HG03442 (cell line): ENCODE results near the gene GSE1.

ENCODE experiments used
- ATAC-seq: cut with Tn5 transposase; IDR thresholded peaks from one replicate; pipeline ENCODE4 v1.9.1; 2021; ENCODE audit warnings: mild to moderate bottlenecking, moderate library complexity; ENCODE audit not compliant: unreplicated experiment

The GSE1 gene

DNA sequence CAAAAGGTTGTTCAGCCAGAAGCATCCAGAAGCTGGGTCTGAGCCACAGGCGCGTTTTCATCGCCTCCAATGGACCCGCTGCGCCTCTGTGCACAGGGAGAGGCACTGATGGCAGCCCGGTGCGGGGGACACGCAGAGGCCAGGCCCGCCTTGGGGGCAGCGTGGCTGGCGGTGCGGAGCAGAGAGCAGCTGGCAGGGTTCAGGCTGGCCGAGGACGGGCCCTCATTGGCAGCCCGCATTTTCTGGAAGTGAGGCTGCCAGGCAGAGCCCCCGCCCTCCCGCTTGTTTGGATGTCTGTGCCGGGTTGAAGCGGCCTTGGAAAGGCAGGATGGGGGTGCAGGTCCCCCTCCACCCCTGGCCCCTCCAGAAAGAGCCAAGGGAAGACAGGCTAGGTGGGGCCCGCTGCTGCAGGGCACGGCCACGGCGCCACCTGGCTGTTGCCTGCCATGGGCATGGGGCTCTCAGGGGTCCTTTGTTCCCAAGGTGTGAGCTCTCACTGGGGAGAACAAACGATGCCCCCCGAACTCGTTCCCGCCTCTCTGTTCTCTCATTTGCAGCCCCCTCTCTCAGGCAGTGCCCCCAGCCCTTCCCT lies 18.8 kb downstream of the GSE1 start:
- ATAC-seq: no peak

DNA sequence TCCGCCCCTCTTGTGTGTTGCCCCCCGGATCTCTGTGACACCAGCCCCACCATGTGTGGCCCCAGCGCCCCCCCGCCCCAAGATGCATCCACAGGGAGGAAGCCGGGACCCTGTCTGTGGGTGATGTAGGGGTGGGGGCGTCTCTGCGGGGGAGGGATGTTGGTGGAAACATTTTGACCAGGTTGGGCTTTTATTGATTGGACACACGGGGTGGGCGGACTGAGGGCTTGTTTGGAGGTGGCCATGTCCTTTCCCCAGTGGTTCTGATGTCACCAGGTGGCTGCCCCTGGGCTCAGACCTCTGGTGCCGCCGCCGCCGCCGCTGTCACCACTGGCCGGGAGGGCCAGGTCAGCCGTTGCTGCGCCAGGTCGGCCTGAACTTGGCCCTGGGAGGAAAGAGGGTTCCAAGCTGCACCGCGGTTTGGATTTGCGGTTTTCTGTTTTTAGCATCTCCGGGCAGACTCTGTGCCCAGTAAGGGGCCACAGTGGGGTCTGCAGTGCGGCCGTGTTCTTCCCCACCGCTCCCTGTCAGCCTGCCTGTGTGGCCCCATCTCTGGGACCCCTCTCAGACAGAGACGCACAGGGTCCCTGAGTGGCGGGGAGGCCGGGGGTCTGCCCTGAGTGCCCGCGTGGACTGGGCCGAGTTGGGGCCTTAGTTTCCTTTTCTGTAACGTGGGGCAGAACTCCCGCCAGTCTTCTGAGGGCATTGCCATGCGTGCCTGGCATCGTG lies 19.8 kb downstream of the GSE1 start:
- ATAC-seq: no peak

DNA sequence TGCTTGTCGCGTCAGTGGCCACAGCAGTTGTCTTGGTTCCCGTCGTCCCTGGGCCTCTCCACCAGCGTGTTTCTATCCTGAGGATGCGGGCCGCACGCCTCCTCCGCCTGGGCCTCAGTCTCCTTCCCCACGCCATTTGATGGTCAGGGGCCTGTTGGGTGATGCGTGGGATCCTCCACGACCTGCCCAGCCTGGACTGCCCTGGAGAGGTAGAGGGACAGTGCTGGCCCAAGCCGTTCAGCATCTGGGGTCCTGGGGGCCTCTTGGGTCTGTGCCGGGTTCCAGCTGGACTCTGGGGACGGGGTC lies 20.3 kb downstream of the GSE1 start:
- ATAC-seq: no peak

DNA sequence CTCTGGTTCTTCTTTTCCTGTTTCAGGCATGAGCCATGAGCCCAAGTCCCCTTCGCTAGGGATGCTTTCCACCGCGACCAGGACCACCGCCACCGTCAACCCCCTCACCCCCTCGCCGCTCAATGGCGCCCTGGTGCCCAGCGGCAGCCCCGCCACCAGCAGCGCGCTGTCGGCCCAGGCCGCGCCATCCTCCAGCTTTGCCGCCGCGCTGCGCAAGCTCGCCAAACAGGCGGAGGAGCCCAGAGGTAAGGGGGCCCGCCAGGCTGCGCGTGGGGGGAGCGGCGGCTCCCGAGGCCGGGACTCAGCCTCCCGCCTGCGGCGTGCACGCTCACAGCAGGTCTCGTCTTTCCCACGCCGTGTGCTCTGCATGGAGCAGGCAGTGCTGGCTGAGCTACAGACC lies 20.8 kb downstream of the GSE1 start:
- ATAC-seq: no peak

DNA sequence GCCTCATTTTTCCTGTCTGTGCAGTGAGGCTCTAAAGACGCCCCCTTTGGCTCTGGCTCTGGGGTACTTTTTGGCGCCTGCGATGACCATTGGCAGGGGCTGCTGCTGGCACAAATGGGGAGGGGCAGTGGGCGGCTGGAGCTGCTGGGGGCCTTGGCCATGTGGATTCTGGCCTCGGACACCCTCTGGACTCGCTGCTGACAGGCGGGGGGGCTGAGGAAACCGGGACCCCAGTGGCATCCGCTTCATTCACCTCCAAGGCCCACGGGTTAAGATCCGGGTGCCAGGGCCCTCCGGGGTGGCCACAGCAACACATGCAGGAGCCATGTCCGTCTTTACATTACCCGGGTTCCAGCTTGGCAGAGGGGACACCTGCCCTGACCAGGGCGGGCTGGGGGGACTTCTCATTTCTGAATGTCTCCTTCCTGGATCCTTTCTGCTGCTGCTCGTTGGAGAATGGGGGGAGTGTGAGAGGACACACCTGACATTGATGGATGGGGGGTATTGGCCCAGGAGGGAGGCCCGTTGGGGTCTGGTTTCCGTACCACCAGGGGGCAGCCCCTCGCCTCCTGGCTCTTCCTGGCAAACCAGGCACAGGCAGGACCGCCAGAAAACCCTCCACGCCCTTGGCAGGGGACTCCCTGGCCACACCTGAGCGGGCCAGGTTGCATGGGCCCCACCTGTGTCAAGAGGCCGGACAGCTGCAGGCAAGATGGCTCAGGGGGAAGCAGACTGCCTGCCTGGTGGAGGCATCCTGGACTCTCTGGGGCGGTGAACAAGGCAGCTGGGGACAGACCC lies 21.8 kb downstream of the GSE1 start:
- no peak for ATAC-seq

DNA sequence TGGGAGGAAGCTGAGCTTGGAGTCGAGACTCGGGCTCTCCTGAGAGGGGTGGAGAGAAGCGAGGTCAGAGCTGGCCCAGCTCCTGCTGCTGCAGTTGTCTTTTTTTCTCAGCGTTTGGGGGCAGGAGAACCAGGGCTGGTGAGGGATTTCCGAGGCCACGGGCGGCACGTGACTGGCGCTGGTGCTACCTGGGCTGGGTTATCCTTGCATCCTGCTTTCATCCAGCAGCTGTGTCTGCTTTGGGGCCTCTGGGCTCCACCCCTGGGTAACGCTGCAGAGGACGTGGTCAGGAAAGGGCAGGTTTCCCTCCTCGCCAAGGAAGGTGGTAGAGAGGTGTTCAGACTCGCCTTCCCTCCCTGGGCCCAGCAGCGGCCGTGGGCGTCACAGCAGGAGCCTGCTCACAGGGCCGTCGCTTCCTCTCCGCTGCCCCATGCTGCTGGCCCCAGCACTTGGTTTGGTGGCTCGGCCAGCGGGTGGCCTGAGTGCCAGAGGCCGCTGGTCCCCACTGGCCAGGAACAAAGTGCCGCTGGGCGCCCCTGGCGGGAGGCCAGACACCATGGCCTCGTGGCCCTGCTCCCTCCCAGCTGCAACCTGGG lies 22.5 kb downstream of the GSE1 start:
- no peak for ATAC-seq

DNA sequence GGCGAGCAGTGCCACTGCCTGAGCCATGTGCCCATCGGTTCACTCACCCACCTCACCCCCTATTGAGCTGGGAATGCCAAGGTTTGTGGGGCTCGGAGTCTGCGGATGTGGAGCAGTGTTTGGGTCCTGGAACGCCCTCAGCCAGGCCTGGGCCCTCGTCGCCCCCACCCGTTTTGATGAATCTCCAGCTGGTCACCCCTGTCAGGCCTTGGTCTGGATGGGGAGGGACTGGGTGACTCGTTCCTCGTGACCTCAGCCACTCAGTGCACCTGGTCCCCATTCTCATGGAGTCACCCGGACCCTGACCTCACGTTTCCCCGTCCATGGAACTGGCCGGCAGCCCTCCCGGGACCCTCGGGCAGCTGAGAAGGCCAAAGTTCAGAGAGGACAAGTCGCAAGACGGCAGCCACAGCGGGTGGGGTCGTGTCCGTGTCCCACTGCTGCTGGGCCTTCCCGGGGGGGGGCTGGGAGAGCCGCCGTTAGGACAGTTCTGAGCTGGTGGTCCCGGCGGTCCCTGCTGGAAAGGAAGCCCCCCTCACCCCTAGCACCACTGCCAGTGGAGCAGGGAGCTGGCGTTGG lies 23.2 kb downstream of the GSE1 start:
- ATAC-seq: no peak

DNA sequence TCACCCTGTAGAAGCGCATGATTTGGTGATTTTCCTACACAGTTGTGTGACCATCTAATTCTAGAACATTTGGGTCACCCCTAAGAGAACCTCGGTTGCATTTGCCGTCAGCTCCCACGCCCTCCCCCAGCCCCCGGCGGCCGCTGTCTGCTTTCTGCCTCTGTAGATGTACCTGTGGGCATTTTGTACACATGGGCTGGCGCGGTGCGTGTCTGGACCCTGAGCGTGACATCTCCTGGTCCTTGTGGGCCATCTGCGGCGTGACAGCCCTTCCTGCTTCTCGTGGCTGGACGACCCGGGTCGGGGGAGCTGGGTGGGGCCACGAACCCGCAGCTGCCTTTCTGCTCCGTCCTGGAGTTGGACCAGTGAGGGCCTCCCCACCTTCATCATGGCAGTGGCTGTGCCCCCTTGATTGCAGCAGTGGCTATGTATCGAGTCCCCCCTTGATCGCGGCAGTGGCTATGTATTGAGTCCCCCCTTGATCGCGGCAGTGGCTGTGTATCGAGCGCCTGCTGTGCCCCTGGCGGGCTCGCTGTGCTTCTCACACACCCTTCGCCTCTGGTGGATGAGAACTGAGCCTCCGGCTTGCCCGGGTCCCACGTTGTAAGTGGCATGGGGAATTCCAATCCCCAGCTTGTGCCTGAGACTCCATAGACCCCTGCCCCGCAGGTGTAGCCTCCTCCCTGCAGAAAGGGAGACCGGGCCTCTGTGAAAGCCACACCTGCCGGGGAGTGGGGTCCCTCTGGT lies 24.1 kb downstream of the GSE1 start:
- ATAC-seq: no peak

DNA sequence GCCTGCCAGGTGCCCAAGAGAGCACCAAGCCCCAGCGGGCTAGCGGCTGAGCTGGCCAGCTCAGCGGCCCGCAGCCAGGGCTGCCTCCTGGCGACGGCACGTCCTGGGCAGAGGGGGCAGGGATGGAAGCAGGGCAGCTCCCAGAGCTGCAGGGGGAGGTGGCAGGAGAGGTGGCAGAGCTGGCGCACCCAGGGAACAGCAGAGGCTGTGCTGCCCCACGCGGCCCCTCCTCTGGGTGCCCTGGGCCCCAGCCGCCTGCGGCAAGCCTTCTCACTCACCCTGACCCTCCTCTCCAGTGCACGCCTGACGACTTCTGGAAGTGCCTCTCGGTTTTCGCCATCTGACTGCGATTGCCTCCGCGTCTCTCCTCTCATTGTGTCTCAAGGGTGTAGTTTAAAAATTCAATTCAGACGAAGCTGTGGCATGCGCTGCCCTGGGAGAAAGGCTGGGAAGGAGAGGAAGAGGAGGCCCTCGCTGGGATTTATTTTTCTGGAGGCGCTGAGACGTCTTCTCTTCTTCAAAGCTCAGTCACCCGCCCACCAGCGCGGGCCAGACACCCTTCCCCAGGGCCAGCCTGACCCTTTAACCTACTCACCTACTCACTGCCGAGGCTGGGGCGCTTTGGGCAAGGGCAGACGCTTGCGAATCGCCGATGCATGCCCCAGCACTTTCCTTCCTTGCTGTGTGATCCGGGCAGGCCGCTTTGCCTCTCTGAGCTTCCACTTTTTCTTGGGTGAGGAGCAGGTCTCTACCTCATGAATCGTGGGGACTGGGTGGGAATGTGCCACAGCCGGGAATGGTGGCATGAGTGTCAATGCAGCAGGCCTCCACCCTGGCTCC lies 24.9 kb downstream of the GSE1 start:
- ATAC-seq: no peak

DNA sequence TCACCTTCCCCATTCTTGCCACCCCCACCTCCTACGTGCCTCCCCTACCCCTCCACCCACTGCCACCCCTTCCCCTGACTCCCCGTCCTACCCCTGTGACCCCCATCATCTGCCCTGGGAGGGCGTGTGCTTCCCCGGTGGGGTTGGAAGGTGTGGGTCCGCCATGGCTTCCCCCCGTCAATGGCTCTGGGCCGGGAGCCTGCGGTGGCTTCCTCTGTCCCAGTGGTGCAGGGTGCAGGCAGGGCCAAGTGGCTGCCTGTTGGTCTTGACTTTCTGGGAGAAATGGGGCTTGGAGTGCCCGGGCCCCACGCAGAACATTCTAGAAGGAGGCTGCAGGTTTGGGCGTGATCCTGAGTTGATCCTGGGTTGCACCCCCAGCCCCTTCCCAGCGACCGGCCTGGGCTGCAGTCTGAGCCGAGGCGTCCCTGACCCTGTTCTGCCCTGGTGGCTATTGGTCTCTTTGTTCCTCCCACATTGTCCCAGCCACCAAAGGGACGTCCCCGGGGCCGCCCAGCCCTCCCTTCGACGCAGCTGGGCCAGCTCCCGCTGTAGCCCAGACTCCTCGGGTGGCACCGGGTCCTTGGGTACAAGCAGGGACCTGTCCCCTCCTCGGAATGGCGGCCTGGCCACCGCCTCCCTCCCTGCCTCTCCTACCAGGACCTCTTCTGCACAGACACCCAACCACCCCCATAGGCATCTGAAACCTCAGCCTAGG lies 25.7 kb downstream of the GSE1 start:
- ATAC-seq: no peak

DNA sequence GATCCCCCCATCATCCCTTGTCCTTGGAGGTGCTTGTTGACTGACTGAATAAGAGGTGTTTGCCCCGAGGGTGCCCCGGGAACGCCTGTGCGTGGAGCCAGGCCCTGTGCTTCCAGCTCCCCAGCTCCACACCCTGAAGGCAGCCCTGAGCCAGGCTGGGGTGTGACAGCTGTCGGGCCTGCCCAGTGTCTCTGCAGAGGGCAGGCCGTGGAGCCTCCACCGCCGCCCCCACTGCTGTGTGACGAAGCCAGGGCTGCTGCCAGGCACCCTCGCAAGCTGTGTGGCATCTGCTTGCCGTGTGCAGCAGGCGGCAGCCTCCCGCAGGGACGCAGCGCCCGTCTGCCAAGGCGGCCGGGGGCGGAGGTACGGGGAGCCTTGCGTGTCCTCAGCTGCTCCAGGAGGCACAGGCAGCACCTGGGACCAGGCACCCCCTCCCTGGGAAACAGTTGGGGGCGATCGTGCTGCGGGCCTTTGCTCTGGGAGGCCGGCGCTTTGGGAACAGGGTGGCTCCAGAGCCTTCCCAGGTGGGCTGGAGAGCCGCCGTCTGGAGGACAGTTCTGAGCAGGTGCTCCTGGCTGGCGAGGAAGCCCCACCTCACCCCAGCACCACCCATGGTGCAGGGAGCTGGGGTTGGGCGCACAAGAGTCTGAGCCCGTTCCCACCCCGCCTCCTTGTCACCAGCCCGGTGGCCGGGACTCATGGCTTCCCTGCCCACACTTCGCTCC lies 26.6 kb downstream of the GSE1 start:
- ATAC-seq: no peak

DNA sequence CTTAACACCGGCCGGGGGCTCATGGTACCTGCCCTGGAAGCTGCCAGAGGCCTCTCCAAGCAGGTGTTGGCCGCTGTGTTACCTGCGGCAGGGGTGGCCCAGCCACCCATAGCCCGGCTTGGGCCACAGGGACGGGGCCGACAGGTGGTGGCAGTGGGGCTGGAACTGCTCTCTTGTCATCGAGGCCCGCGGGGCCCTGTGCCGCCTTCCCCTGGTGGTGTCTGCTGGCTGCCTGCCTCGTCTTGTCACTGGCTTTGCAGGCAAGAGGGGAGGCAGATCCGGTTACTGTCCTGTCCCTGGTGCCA lies 27.1 kb downstream of the GSE1 start:
- ATAC-seq: no peak

DNA sequence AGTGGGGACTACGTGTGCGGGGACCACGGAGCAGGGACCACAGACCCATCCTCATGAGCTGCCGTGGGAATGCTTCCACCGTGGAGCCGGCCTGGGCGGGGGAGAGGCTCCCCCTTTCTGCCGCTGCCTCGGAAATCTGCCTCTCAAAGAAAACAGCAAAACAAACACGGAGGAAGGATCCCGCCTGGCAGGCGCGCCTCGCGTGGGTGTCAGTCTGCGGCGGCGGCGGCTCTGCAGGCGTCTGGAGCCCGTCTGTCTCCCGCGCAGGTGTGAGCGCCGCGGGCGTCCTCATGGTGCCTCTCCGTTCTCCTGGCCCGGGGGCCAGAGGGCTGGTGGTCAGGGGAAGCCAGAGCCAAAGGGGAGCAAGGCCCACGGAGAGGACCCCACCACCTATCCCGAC lies 27.5 kb downstream of the GSE1 start:
- no peak for ATAC-seq

DNA sequence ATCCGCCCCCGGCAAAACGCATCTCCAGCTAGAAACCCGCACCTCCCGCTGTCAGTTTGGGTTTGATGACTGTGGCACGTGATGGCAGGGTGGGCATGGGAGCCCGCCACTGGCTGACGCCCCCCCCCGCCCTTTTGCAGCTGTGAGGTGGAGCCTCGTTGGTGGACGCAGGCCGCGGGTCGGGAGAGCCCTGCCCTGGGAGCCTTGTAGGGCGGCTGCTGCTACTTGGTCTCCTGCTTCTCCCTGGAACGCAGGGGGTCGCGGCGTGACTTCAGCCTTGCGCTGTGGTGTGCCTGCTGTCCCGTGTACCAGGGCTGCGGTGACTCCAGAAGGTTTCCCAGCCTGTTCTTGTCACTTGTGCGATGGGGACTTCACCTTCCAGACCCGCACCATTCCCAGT lies 28.2 kb downstream of the GSE1 start:
- no peak for ATAC-seq

DNA sequence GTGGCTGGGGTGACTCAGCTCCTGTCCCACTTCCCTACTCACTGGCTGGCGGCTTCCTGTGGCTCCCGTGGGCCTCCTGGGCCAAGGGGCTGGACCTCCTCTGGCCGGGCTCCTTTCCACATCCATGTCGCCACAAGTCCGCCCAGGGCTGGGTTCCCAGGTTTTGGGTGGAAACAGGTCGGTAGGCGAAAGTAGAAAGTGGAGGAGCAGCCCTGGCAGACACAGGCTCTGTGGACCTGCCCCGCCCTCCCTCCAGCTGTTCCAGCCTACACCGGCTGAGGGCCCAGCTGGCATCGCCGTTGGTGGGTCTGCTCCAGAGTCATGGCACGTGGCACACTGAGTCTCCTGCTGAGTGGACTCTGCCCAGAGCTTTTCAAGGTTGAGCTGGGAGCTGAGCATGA lies 28.7 kb downstream of the GSE1 start:
- ATAC-seq: no peak

DNA sequence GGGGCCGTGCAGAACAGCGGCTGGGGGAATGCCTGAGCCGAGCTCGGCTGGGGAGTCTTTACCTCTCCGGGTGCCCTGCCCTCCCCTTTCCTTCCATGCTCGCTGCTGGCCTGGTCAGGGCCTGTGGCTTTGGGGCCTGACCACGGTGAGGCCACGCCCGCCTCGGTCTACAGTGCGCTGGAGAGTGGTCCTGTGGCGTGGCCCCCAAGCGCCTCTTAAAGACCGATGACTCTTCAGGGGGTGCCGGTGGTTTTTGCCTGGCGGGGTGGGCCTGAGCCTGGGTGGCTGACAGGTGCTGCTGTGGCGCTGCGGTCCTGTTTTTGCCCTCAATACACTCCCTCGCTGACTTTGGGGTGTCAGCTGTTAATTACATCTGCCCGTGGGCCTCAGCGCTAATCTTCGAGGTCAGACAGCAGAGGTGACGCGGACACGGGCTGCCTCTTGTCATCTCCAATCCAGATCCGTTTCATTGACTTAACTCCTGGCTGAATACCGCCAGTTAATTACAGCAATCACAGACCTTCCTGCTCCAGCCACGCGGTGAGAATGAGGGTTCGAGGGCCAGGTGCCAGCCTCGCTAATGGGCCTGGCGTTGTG lies 29.7 kb downstream of the GSE1 start:
- ATAC-seq: no peak

DNA sequence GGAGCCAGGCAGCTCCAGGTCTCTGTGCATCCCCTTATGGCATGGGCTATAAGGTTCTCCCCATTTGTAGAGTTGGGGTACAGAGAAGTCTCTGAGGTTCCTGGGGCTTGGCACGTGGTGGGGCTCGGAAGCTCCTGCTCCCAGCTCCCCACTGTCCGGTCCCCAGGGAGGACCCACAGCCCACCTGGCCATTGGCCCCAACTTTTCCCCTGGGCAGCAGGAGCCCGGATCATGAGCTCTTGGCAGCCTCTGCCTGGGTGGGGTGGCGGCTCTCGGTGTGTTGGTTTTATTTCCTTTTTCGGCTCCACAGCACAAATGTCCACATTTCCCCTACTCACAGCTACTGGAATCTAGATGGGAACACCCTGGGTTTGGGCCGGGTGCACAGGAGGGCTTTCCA lies 30.5 kb downstream of the GSE1 start:
- no peak for ATAC-seq

DNA sequence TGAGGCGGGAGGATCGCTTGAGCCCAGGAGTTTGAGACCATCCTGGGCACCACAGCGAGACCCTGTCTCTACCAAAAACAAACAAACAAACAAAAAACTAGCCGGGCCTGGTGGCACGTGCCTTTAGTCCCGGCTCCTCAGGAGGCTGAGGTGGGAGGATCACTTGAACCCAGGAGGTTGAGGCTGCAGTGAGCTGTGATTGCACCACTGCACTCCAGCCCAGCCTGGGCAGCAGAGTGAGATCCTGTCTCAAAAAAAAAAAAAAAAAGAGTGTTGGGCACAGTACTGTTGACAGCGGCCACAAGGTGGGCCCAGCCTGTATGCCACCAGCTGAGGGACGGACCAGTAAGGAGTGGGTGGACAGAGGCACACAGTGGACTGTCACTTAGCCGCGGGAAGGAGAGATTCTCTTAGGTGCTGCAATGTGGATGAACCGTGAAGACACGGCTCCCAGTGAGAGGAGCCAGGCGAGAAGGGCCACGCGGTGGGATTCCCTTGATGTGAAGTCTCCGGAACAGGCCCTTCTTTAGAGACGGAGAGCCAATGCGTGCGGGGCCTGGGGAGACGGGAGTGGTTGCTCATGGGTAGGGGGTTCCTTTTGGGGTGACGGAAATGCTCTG lies 31.1 kb downstream of the GSE1 start:
- ATAC-seq: no peak
